CD4-positive, alpha-beta T cell treated with Interleukin-15 for 1 hour (primary cell): ENCODE measurements around the gene SH3PXD2A.
"Not testable (repeated sequence)": the region's sequence is repeated elsewhere in the genome, so short reads cannot be mapped to it uniquely, and the experiment has no call there.

ENCODE experiments used
- DNase-seq: peaks from one replicate; pipeline ENCODE4 v3.0.0-alpha.2; 2020

Gene SH3PXD2A

GRCh38 chr10:103832806-103833205 is 22.6 kb downstream of the SH3PXD2A start:
- no peak for DNase-seq

DNA sequence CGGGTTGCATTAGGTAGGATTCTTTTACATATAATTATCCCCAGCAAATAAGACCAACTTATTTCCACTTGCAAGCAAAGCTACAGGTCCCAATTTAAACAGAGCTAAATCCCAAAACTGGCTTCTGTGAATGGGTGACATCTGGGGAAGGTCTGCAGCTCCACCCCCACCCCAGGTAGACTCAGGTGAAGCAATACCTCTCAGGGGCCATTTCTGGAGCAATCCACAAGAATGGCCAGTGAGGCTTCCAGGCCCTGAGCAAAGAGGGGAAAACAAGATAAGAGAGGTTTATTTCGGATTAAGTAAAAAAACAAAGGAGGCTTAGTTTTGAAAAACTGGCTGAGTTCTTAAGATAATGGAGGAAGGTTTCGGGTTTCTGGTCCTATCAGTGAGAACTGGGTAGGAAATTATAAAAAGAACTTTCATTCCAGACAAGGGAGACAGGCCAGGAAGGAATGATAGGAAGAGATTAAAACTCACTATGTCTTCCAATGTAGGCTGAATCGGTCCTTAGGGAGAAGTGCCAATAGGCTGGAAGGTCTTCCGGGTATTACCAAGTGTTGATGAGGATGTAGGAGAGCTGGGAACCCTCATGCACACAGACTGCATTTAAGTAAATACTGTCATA is 25.4 kb downstream of the SH3PXD2A start:
- no peak for DNase-seq

DNA sequence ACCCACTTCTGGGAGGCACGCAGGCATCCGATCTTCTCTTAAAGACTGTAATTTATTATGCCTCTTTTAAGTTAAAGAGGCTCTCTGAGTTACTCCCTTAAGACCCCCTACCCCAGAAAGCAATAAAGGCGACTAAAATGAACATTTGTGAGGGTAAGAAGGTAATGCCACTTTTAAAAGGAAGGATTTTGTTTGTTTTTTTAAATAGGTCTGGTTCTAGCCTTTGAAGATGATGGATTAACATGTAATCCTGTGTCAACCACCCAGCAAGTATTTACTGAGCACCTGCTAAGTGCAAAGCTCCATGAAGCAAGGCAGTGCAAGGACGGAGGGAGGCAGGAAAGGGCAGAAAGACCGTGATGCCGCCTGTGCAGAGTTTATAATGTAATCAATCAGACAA is 26.1 kb downstream of the SH3PXD2A start:
- no peak for DNase-seq

GRCh38 chr10:103828587-103829197 is 26.7 kb downstream of the SH3PXD2A start:
- no peak for DNase-seq

GRCh38 chr10:103828107-103828506 is 27.3 kb downstream of the SH3PXD2A start:
- DNase-seq, result no peak

GRCh38 chr10:103826885-103827284 is 28.5 kb downstream of the SH3PXD2A start:
- no peak for DNase-seq

DNA sequence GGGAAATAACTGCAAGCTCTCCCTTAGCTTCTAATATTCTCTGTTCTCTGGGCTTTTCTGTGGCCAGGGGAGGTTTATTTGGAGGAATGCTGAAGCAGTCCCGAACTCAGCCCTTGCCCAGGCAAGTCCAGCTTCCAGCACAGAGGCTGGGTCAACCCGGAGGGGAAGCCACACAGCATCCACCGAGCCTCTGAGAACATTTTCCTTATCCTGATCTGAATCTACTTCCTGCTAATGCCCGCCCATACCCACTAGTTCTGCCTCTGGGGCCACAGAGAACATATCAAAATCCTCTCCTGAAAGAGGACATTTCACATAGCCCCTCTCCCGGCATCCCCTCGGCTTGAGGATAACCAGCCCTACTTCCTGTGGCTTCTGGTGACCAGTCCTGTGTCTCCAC is 31.1 kb downstream of the SH3PXD2A start:
- no peak for DNase-seq

GRCh38 chr10:103823706-103824272 is 31.6 kb downstream of the SH3PXD2A start:
- DNase-seq, result no peak

DNA sequence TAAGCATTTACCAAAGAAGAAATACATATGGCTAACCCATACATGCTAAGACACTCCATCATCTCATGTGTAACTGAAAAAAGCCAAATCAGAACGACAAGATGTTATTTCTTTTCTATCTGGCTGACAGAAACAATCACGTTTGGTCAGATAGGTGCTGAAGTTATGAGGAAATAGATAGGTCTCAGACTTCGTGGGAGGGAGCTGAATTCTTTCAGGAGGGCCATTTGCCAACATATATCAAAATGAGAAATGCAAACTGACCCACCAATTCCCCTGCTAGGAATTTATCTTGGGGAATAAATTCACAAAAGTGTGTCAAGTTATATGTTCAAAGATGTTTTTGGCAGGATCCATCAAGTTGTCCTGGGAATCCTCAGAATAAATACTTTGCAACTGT is 32.6 kb downstream of the SH3PXD2A start:
- DNase-seq, result no peak

- no peak for DNase-seq
Measured at GRCh38 chr10:103822107-103822716, 33.2 kb downstream of the SH3PXD2A start.

DNA sequence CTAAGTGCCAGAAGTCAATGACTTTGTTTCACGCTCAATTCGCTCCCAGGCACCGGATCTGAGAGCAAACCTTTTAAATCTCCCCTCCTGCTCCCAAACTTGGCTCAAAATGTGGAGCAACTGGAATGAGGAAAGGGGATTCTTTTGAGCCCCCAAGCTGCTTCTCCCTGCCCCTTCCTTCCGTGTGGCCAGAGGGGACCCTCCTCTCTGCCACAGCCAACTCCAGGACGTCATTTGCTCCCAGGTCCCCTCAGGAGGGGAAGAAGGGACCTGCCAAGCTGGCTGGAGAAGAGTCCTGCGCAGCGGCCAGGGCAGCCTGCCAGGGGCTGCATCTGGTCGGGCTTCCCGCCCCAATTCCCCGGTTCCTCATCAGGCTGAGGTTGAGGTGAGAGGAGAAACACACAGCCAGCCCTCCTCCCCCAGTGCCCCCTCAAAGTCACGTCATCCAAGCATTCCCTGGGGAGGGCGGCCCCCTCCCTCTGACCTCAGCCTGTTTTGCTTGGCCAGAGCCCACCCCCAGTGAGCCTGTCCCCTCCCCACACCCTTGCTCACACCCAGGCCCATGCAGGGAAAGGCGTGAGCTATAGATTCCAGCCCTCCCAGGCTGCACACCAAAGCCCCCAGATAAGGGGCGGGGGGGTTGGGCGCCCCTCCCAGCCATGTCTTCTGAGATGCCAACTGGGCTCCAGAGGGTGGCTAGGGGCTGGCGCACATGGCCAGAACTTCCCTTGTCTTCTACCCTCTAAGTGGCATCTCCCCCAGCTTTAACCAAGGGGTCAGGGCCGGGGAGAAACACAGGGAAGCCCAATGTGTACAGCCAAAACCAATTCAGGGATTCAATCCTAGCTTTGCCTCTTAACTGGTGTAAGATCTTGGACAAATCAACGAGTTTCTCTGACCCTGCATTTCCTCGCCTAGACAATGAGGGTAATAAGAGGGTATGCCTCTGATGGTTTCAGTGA is 35.0 kb downstream of the SH3PXD2A start:
- no peak for DNase-seq

DNA sequence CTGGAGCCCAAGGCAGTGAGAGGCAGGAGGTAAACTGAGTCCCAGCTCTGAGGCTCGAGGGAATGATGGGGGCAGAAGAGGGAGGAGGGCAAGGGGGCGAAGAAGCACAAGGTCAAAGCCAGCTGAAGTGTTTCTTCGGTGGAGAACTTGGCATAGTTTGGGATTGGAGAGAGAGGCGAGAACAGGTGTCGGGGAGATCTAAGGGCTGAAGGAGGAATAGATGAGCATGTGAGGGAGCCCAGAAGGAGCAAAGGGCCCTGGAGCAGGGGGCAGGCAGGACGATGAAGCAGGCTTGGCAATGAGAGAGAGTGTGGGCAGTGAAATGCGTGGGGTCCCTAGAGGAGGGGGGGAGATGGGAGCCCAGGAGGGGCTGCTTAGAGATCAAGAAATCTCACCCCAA is 35.9 kb downstream of the SH3PXD2A start:
- DNase-seq, result no peak

- DNase-seq, result no peak
Measured at GRCh38 chr10:103818765-103819374, 36.5 kb downstream of the SH3PXD2A start.

GRCh38 chr10:103818105-103818504 is 37.3 kb downstream of the SH3PXD2A start:
- no peak for DNase-seq

DNA sequence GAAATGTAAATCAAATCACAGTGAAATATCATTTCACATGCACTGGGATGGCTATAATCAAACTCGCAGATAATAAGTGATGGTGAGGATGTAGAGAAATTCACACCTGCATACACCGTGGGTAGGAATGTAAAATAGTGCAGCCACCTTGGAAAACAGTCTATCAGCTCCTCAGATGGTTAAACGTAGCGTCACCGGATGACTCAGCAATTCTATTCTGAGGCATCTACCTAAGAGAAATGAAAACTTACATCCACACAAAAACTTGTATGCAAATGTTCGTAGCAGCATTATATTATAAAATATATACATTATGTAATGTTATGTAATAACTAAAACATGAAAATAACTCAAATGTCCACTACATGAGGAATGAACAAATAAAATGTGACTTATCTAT is 38.9 kb downstream of the SH3PXD2A start:
- DNase-seq, result no peak

GRCh38 chr10:103814626-103815370 is 40.6 kb downstream of the SH3PXD2A start:
- no peak for DNase-seq

GRCh38 chr10:103814105-103814504 is 41.3 kb downstream of the SH3PXD2A start:
- DNase-seq, result no peak

DNA sequence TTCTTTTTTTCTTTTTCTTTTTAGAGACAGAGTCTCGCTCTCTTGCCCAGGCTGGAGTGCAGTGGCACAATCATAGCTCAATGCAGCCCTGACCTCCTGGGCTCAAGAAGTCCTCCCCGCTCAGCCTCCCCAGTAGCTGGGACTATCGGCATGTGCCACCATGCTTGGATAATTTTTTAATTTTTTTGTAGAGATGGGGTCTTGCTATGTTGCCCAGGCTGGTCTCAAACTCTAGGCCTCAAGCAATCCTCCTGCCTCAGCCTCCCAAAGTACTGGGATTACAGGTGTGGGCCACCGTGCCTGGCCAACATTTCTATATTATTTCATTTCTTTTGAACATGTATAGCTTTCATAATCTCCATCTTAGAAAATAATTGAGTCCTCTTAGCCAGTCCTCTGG is 42.1 kb downstream of the SH3PXD2A start:
- not testable (repeated sequence) for DNase-seq

DNA sequence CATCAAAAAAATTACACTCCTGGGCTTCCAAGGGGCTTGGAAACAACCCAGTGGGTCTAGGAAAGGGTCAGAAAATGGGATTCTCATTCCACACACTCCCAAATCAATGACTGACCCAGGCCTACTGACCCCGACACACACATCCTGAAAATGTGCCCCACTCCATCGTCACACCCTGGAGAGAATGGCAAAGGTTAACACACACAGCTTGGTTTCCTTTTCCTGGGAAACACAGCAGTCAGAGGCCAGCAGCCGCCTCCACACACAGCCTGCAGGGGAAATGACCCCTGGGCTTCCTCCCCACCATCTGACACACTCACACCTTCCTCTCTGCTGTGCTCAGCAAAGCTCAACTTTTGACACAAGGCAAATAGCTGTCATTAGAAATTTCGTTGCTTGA is 42.9 kb downstream of the SH3PXD2A start:
- no peak for DNase-seq

DNA sequence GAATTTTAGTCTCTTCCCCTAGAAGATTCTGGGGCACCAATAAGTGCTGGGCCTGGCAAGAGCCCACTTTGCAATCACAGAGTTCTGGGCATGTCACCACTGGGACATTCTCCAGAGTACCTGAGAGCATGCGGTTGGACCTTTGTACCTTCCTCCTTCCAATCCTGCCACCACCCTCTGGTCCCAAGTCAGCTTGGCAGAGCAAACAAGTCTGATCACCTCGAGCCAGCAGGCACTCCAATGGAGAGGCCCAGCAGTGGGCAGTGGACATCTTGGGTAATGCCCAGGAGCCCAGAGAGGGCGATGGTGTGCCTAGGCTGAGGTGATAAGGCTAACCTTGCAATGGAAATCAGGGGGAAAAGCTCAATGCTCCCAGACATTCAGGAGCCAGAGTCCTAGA is 43.4 kb downstream of the SH3PXD2A start:
- DNase-seq, result no peak

DNA sequence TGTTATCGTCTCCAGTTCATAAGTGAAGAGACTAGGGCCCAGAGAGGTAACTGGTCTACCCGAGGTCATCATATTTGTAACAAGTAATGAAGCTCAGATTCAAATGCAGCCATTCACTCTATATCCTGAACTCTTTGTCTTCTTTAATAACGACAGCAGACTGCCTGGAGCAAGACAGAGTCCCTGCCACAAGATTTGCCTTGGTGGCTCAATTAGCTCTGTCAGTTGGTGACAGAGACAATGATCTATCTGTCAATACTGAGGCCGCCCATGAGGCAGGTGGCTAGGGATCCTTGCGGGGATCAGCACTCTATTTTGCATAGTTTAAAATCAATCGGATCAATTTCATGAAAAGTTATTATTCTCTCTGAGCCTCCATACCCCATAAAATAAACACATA is 43.9 kb downstream of the SH3PXD2A start:
- no peak for DNase-seq

DNA sequence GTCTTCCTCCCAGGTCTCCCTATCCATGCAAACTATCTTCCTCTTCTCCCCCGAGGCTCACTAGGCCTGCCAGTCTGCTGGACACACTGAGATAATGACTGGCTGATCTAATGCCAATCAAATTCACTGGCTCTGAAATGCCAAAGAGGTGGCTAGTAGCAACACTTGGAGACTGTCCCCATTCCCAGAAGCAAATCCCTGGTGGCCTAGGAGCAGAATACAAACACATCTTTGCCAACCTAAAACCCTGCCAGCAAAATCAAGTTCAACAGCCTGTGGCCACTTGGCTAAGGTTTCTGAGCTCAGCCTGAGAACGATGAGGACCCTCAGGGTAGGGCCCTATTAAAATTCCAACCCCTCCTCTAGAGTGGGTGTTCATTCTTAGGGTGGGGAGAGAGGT is 46.6 kb downstream of the SH3PXD2A start:
- DNase-seq, result no peak
